Frontal cortex (tissue), 4 donors: ENCODE data around the gene E2F8. TPM values are rescaled to one million over a fixed set of nuclear protein-coding genes. Genes with fewer than 3 reads are reported as not detected.

ENCODE experiments used
- DNase-seq, 2 donors: peaks; one replicate each; pipeline ENCODE4 v3.0.0; 2012; ENCODE audit warnings: low spot score in 2 of 2
- FAIRE-seq: peaks from 2 replicates; lab custom pipeline; 2012; peaks lifted over from hg19 to GRCh38; lab: Jason Lieb, UNC
- total RNA-seq: library from RNA; depleted of rRNA; stranded (reverse); fragments of >200 nt; gene quantifications from one replicate; pipeline ENCODE4 v1.2.3, GENCODE V29; 2014
- donor health status: control.
- donor health status: control.
- donor health status: control.

E2F8 gene
- total RNA-seq, 1 donor from 2014 or later: 0.41 TPM

GRCh38 chr11:19253153-19253745 lies 12.5 kb upstream of the E2F8 start:
- FAIRE-seq: no peak
- DNase-seq: no peak

- FAIRE-seq (no peak), DNase-seq (no peak)
These were observed 11.8 kb upstream of the E2F8 start for GRCh38 chr11:19252394-19253152.

- FAIRE-seq: no peak
These were observed 10.8 kb upstream of the E2F8 start for GRCh38 chr11:19251577-19251976.

GRCh38 chr11:19246816-19247215 lies 6.1 kb upstream of the E2F8 start:
- DNase-seq (no peak), FAIRE-seq (no peak)

More at GRCh38 chr11:19251577-19251976, 10.8 kb upstream of the E2F8 start:
- DNase-seq: no peak

- DNase-seq (no peak), FAIRE-seq (no peak)
These were observed 4.6 kb upstream of the E2F8 start for GRCh38 chr11:19245351-19245750.

GRCh38 chr11:19244621-19245020 lies 3.9 kb upstream of the E2F8 start:
- DNase-seq (no peak), FAIRE-seq (no peak)

- FAIRE-seq (no peak), DNase-seq (no peak)
These were observed 3.3 kb upstream of the E2F8 start for GRCh38 chr11:19244084-19244483.

GRCh38 chr11:19243613-19244012 lies 2.9 kb upstream of the E2F8 start:
- FAIRE-seq: no peak
- DNase-seq: no peak

- DNase-seq: no peak
- FAIRE-seq: no peak
These were observed 2.4 kb upstream of the E2F8 start for GRCh38 chr11:19243143-19243542.

GRCh38 chr11:19242179-19242932 lies 1.6 kb upstream of the E2F8 start:
- no peak for FAIRE-seq
- DNase-seq: no peak

GRCh38 chr11:19241260-19242178 lies 774 bp upstream of the E2F8 start:
- peak in 1 of 2 donors; percentile 33 for DNase-seq

GRCh38 chr11:19239039-19239438 lies 1.7 kb downstream of the E2F8 start:
- FAIRE-seq: no peak

More at GRCh38 chr11:19241260-19242178, 774 bp upstream of the E2F8 start:
- FAIRE-seq: no peak

GRCh38 chr11:19237813-19238212 lies 2.9 kb downstream of the E2F8 start:
- DNase-seq (no peak), FAIRE-seq (no peak)

More at GRCh38 chr11:19239039-19239438, 1.7 kb downstream of the E2F8 start:
- no peak for DNase-seq

GRCh38 chr11:19237381-19237780 lies 3.4 kb downstream of the E2F8 start:
- no peak for FAIRE-seq
- no peak for DNase-seq

- DNase-seq: no peak
- FAIRE-seq: no peak
These were observed 6.4 kb downstream of the E2F8 start for GRCh38 chr11:19234231-19234817.

GRCh38 chr11:19232910-19233503 lies 7.7 kb downstream of the E2F8 start:
- FAIRE-seq: no peak
- no peak for DNase-seq

GRCh38 chr11:19229671-19230070 lies 11.1 kb downstream of the E2F8 start:
- FAIRE-seq (no peak), DNase-seq (no peak)

GRCh38 chr11:19228968-19229367 lies 11.8 kb downstream of the E2F8 start:
- DNase-seq: no peak
- no peak for FAIRE-seq
